PFSK-1 (cell line): ENCODE results near the gene DMBT1.

Experiments used
- FOXP2 ChIP-seq: optimal IDR thresholded peaks from 2 replicates; pipeline ENCODE3; 2011; ENCODE audit warnings: borderline replicate concordance, control low read depth, inconsistent platforms; ENCODE audit not compliant: insufficient read depth; ENCODE audit errors: extremely low read length, extremely low read depth
- POLR2AphosphoS5 ChIP-seq: IDR thresholded peaks from 2 replicates; pipeline ENCODE4 v1.6.1; 2012; ENCODE audit warnings: low read depth, mild to moderate bottlenecking, control low read depth, low read length, moderate library complexity
- REST ChIP-seq, 2 experiments: IDR thresholded peaks; 2 replicates each; pipeline versions ENCODE4 v1.6.1 to v1.8.0; 2011 to 2012; ENCODE audit warnings: low read depth in 2 of 2, low read length in 2 of 2, control low read depth in 1 of 2, inconsistent platforms in 1 of 2, mild to moderate bottlenecking in 1 of 2, moderate library complexity in 1 of 2; ENCODE audit not compliant: insufficient read depth in 1 of 2
- SIN3A ChIP-seq: IDR thresholded peaks from 2 replicates; pipeline ENCODE4 v1.6.1; 2012; ENCODE audit warnings: mild to moderate bottlenecking, low read length, moderate library complexity, borderline replicate concordance; ENCODE audit not compliant: insufficient read depth
- TAF1 ChIP-seq: IDR thresholded peaks from 2 replicates; pipeline ENCODE4 v1.6.1; 2012; ENCODE audit warnings: low read length, control low read depth, borderline replicate concordance; ENCODE audit not compliant: insufficient read depth

The DMBT1 gene

GRCh38 chr10:122558452-122558851 is 2.1 kb upstream of the DMBT1 start:
- TF ChIP-seq SIN3A (no peak), POLR2AphosphoS5 (no peak)

GRCh38 chr10:122559228-122559627 is 1.3 kb upstream of the DMBT1 start:
- TF ChIP-seq SIN3A (no peak), TAF1 (no peak), REST (IDR thresholded peaks at IDR 0.05; ENCODE audit: insufficient read depth in 1 of 2, low read depth in 2 of 2, low read length in 2 of 2) (no peak), POLR2AphosphoS5 (no peak), FOXP2 (no peak)

- TF ChIP-seq TAF1, result no peak
- TF ChIP-seq REST (IDR thresholded peaks at IDR 0.05; ENCODE audit: insufficient read depth in 1 of 2, low read depth in 2 of 2, low read length in 2 of 2), result no peak
- no peak for TF ChIP-seq FOXP2
- no peak for TF ChIP-seq POLR2AphosphoS5
- no peak for TF ChIP-seq SIN3A
Measured at GRCh38 chr10:122561212-122561611, 658 bp downstream of the DMBT1 start.

GRCh38 chr10:122561792-122562191 is 1.2 kb downstream of the DMBT1 start:
- no peak for TF ChIP-seq SIN3A
- no peak for TF ChIP-seq FOXP2
- no peak for TF ChIP-seq REST (IDR thresholded peaks at IDR 0.05; ENCODE audit: insufficient read depth in 1 of 2, low read depth in 2 of 2, low read length in 2 of 2)
- TF ChIP-seq TAF1, result no peak
- TF ChIP-seq POLR2AphosphoS5, result no peak

GRCh38 chr10:122564980-122565379 is 4.4 kb downstream of the DMBT1 start:
- TF ChIP-seq POLR2AphosphoS5 (no peak), TAF1 (no peak), SIN3A (no peak), FOXP2 (no peak), REST (IDR thresholded peaks at IDR 0.05; ENCODE audit: insufficient read depth in 1 of 2, low read depth in 2 of 2, low read length in 2 of 2) (no peak)

GRCh38 chr10:122565766-122566206 is 5.2 kb downstream of the DMBT1 start:
- TF ChIP-seq FOXP2, result no peak
- TF ChIP-seq SIN3A, result no peak
- no peak for TF ChIP-seq TAF1
